NCI-H524 (cell line): ENCODE results near the gene THSD1.
"Not testable (repeated sequence)": the region's sequence is repeated elsewhere in the genome, so short reads cannot be mapped to it uniquely, and the experiment has no call there.

Experiments used
- DNase-seq, 2 experiments: peaks; one replicate each; lab custom pipeline; 2025; lab: John Stamatoyannopoulos, UW

THSD1 gene

GRCh38 chr13:52356327-52356726 lies 49.6 kb downstream of the THSD1 start:
- no peak for DNase-seq

GRCh38 chr13:52353193-52353592 lies 52.8 kb downstream of the THSD1 start:
- no peak for DNase-seq

GRCh38 chr13:52348983-52349780 lies 56.8 kb downstream of the THSD1 start:
- no peak for DNase-seq

GRCh38 chr13:52348071-52348470 lies 57.9 kb downstream of the THSD1 start:
- DNase-seq = no peak

GRCh38 chr13:52345631-52346251 lies 60.2 kb downstream of the THSD1 start:
- no peak for DNase-seq

- DNase-seq = no peak
These were observed 60.9 kb downstream of the THSD1 start for GRCh38 chr13:52345048-52345447.

GRCh38 chr13:52344108-52344507 lies 61.9 kb downstream of the THSD1 start:
- DNase-seq = no peak

GRCh38 chr13:52342203-52342602 lies 63.8 kb downstream of the THSD1 start:
- DNase-seq = not testable (repeated sequence)

GRCh38 chr13:52337828-52338455 lies 68.0 kb downstream of the THSD1 start:
- not testable (repeated sequence) for DNase-seq

- not testable (repeated sequence) for DNase-seq
These were observed 71.9 kb downstream of the THSD1 start for GRCh38 chr13:52334107-52334506.

GRCh38 chr13:52331844-52332243 lies 74.1 kb downstream of the THSD1 start:
- not testable (repeated sequence) for DNase-seq
